GM23338 (cell line): ENCODE results near the gene PRKAR1B.

Source experiments
- CTCF ChIP-seq, 2 experiments: fragments of 200-600 bp in 1 of 2; sonication (generic) in 1 of 2; conservative IDR thresholded peaks; 2 replicates each; pipeline versions ENCODE4 v1.5.1 to v1.6.1; 2016 to 2017; ENCODE audit warnings: antibody characterized with exemption in 2 of 2, low read depth in 2 of 2, mild to moderate bottlenecking in 2 of 2, moderate library complexity in 1 of 2
- ETS1 ChIP-seq: IDR thresholded peaks from 2 replicates; pipeline ENCODE4 v1.6.1; 2016; ENCODE audit warnings: antibody characterized with exemption
- EZH2 ChIP-seq: fragments of 200-600 bp; sonication (generic); IDR thresholded peaks from one replicate; pipeline ENCODE4 v1.8.0; 2017; ENCODE audit warnings: antibody characterized with exemption, mild to moderate bottlenecking, low read depth; ENCODE audit not compliant: unreplicated experiment
- EZH2phosphoT487 ChIP-seq: fragments of 200-600 bp; sonication (generic); IDR thresholded peaks from one replicate; pipeline ENCODE4 v1.8.1; 2018; ENCODE audit warnings: antibody characterized with exemption; ENCODE audit not compliant: unreplicated experiment
- NANOG ChIP-seq: IDR thresholded peaks from 2 replicates; pipeline ENCODE4 v1.6.1; 2016; ENCODE audit warnings: antibody characterized with exemption, borderline replicate concordance
- POLR2AphosphoS5 ChIP-seq: IDR thresholded peaks from 2 replicates; pipeline ENCODE4 v1.6.1; 2016; ENCODE audit warnings: antibody characterized with exemption, low read depth

GRCh38 chr7:690478-691360, 36.4 kb downstream of the PRKAR1B start:
- TF ChIP-seq CTCF (conservative IDR thresholded peaks at IDR 0.05; ENCODE audit: low read depth in 2 of 2) (no peak), ETS1 (no peak), NANOG (no peak), EZH2phosphoT487 (no peak), EZH2 (no peak), POLR2AphosphoS5 (no peak)
